HUDEP-2 (cell line): Measurements from ENCODE around the gene HSDL2.
A peak's percentile ranks its signal among the peaks of the same experiment; 100 is the strongest.
"Not testable (repeated sequence)": the region's sequence is repeated elsewhere in the genome, so short reads cannot be mapped to it uniquely, and the experiment has no call there.

Source experiments
- DNase-seq, 76 experiments: peaks; one replicate each; lab custom pipeline; 2025; ENCODE audit not compliant: unreplicated experiment in 76 of 76; lab: John Stamatoyannopoulos, UW

HSDL2 gene

GRCh38 chr9:112391936-112392560 lies 12.1 kb downstream of the HSDL2 start:
- DNase-seq = peak in 3 of 76 experiments; percentile 24 to 27 (median 24)

- not testable (repeated sequence) for DNase-seq
Measured at GRCh38 chr9:112393146-112393545, 13.2 kb downstream of the HSDL2 start.

- DNase-seq = no peak
Measured at GRCh38 chr9:112396416-112396815, 16.5 kb downstream of the HSDL2 start.

GRCh38 chr9:112396872-112397271 lies 17.0 kb downstream of the HSDL2 start:
- DNase-seq = no peak

- DNase-seq = no peak
Measured at GRCh38 chr9:112401175-112401815, 21.4 kb downstream of the HSDL2 start.

- no peak for DNase-seq
Measured at GRCh38 chr9:112403614-112404201, 23.8 kb downstream of the HSDL2 start.

- DNase-seq = no peak
Measured at GRCh38 chr9:112404508-112404932, 24.6 kb downstream of the HSDL2 start.

- no peak for DNase-seq
Measured at GRCh38 chr9:112408275-112408674, 28.4 kb downstream of the HSDL2 start.

GRCh38 chr9:112408819-112409218 lies 28.9 kb downstream of the HSDL2 start:
- no peak for DNase-seq

GRCh38 chr9:112409758-112410157 lies 29.9 kb downstream of the HSDL2 start:
- DNase-seq = no peak

GRCh38 chr9:112411626-112412027 lies 31.7 kb downstream of the HSDL2 start:
- no peak for DNase-seq

GRCh38 chr9:112413728-112414127 lies 33.8 kb downstream of the HSDL2 start:
- not testable (repeated sequence) for DNase-seq

- no peak for DNase-seq
Measured at GRCh38 chr9:112420208-112420607, 40.3 kb downstream of the HSDL2 start.

GRCh38 chr9:112421771-112422222 lies 41.9 kb downstream of the HSDL2 start:
- peak in 9 of 76 experiments; percentile 1 to 17 (median 9) for DNase-seq

GRCh38 chr9:112422417-112423148 lies 42.7 kb downstream of the HSDL2 start:
- peak in 31 of 76 experiments; percentile 6 to 79 (median 46) for DNase-seq

- DNase-seq = no peak
Measured at GRCh38 chr9:112430006-112430522, 50.2 kb downstream of the HSDL2 start.

GRCh38 chr9:112433499-112434392 lies 53.8 kb downstream of the HSDL2 start:
- no peak for DNase-seq

- no peak for DNase-seq
Measured at GRCh38 chr9:112434487-112434886, 54.6 kb downstream of the HSDL2 start.

- no peak for DNase-seq
Measured at GRCh38 chr9:112437406-112437805, 57.5 kb downstream of the HSDL2 start.

- DNase-seq = no peak
Measured at GRCh38 chr9:112439171-112439570, 59.3 kb downstream of the HSDL2 start.
